HepG2 (cell line): ENCODE measurements around the gene TNFRSF25. TPM values are rescaled to one million over a fixed set of nuclear protein-coding genes. Genes with fewer than 3 reads are reported as not detected.

Experiments
- ATAD3A ChIP-seq: sonication (generic); formaldehyde crosslinking; IDR thresholded peaks from 2 replicates; pipeline ENCODE4 v1.4.0; 2020; ENCODE audit warnings: missing genetic modification reagents
- DRAP1 ChIP-seq: IDR thresholded peaks from 2 replicates; pipeline ENCODE4 v1.6.1; 2016; ENCODE audit warnings: missing genetic modification reagents, missing compliant biosample characterization
- E2F2 ChIP-seq: sonication (generic); formaldehyde crosslinking; IDR thresholded peaks from 2 replicates; pipeline ENCODE4 v1.4.0; 2020; ENCODE audit warnings: missing genetic modification reagents, borderline replicate concordance
- ERF ChIP-seq: IDR thresholded peaks from 2 replicates; pipeline ENCODE4 v1.6.1; 2018; ENCODE audit warnings: missing biosample characterization, missing genetic modification reagents
- ESRRA ChIP-seq: sonication (generic); formaldehyde crosslinking; IDR thresholded peaks from 2 replicates; pipeline ENCODE4 v1.5.1; 2020; ENCODE audit warnings: mild to moderate bottlenecking, low read depth, missing genetic modification reagents
- FOXA3 ChIP-seq: IDR thresholded peaks from 2 replicates; pipeline ENCODE4 v1.6.1; 2016; ENCODE audit warnings: missing genetic modification reagents, missing compliant biosample characterization
- GATAD2A ChIP-seq: IDR thresholded peaks from 2 replicates; pipeline ENCODE4 v1.6.1; 2016
- HBP1 ChIP-seq: IDR thresholded peaks from 2 replicates; pipeline ENCODE4 v1.6.1; 2016; ENCODE audit warnings: low read depth, control low read depth
- HDAC2 ChIP-seq: sonication (generic); formaldehyde crosslinking; IDR thresholded peaks from 2 replicates; pipeline ENCODE4 v1.4.0; 2020; ENCODE audit warnings: missing genetic modification reagents
- IKZF1 ChIP-seq: fragments of 450-650 bp; IDR thresholded peaks from 2 replicates; pipeline ENCODE4 v1.7.1; 2016
- KDM2A ChIP-seq: sonication (generic); formaldehyde crosslinking; IDR thresholded peaks from 2 replicates; pipeline ENCODE4 v1.4.0; 2020; ENCODE audit warnings: low read depth, missing genetic modification reagents, borderline replicate concordance
- MXI1 ChIP-seq: IDR thresholded peaks from 3 replicates; pipeline ENCODE4 v1.6.1; 2012; ENCODE audit warnings: low read depth, low read length, inconsistent platforms, borderline replicate concordance
- NCOR1 ChIP-seq: fragments of 200-600 bp; sonication (generic); IDR thresholded peaks from 2 replicates; pipeline ENCODE4 v1.7.0; 2017; ENCODE audit warnings: antibody characterized with exemption, low read length, borderline replicate concordance
- PHF21A ChIP-seq: sonication (generic); formaldehyde crosslinking; IDR thresholded peaks from 2 replicates; pipeline ENCODE4 v1.5.0; 2020; ENCODE audit warnings: mild to moderate bottlenecking, missing genetic modification reagents
- RXRA ChIP-seq: sonication (generic); formaldehyde crosslinking; IDR thresholded peaks from 2 replicates; pipeline ENCODE4 v1.5.1; 2020; ENCODE audit warnings: missing genetic modification reagents
- SAFB2 ChIP-seq: sonication (generic); formaldehyde crosslinking; IDR thresholded peaks from 2 replicates; pipeline ENCODE4 v1.5.1; 2020; ENCODE audit warnings: missing genetic modification reagents, low read depth, mild to moderate bottlenecking, borderline replicate concordance
- SOX5 ChIP-seq: IDR thresholded peaks from 2 replicates; pipeline ENCODE4 v1.6.1; 2016; ENCODE audit warnings: borderline replicate concordance
- SP4 ChIP-seq: sonication (generic); formaldehyde crosslinking; IDR thresholded peaks from 2 replicates; pipeline ENCODE4 v1.8.1; 2023; ENCODE audit warnings: mild to moderate bottlenecking, missing genetic modification reagents
- UBTF ChIP-seq: sonication (generic); formaldehyde crosslinking; IDR thresholded peaks from 2 replicates; pipeline ENCODE4 v1.4.0; 2020; ENCODE audit warnings: mild to moderate bottlenecking, missing genetic modification reagents
- ZFY ChIP-seq: sonication (generic); formaldehyde crosslinking; IDR thresholded peaks from 2 replicates; pipeline ENCODE4 v1.4.0; 2020; ENCODE audit warnings: missing genetic modification reagents
- ZNF543 ChIP-seq: sonication (generic); formaldehyde crosslinking; IDR thresholded peaks from 2 replicates; pipeline ENCODE4 v1.4.0; 2020; ENCODE audit warnings: mild to moderate bottlenecking, missing genetic modification reagents
- ZNF639 ChIP-seq: conservative IDR thresholded peaks from 2 replicates; pipeline ENCODE4 v1.6.1; 2018; ENCODE audit warnings: missing genetic modification reagents
- ZNF746 ChIP-seq: sonication (generic); formaldehyde crosslinking; IDR thresholded peaks from 2 replicates; pipeline ENCODE4 v1.8.0; 2022; ENCODE audit warnings: mild to moderate bottlenecking, missing genetic modification reagents
- ZNF792 ChIP-seq: IDR thresholded peaks from 2 replicates; pipeline ENCODE4 v1.6.1; 2016
- polyA plus RNA-seq, 8 experiments: library from polyadenylated mRNA; depleted of rRNA in 3 of 8; stranded (reverse) in 7 of 8; unstranded in 1 of 8; fragments of >200 nt; fragmentation: Illumina TruSeq in 4 of 8; extraction: Trizol in 4 of 8; gene quantifications; 2 replicates each; pipeline versions ENCODE4 v1.2.1 to v1.2.3, GENCODE V29; 2011 to 2016; ENCODE audit warnings: low read depth in 4 of 8, missing spikeins in 1 of 8, mixed read lengths in 1 of 8; ENCODE audit not compliant: insufficient read depth in 1 of 8
- total RNA-seq, 5 experiments: library from RNA; depleted of rRNA; stranded (reverse); fragments of >200 nt; fragmentation: Illumina TruSeq; extraction: Trizol; gene quantifications; 2 replicates each; pipeline ENCODE4 v1.2.3, GENCODE V29; 2016; ENCODE audit warnings: low read depth in 1 of 5

TNFRSF25 gene
- total and polyA plus RNA-seq, 2 of the 13 experiments (the other 11 are each of a cell fraction or from before 2014, with no cell fraction given), result 1.4 to 1.5 TPM

- 0 out of 2 replicates have a peak, but pooled peaks have one; percentile 45 for TF ChIP-seq ZNF639 (CRISPR knock-in tag)
- peak; percentile 80; the same call in 1 of the 2 replicates for TF ChIP-seq HDAC2 (CRISPR knock-in tag)
- TF ChIP-seq RXRA (CRISPR knock-in tag), result peak; percentile 90
- peak; percentile 87 for TF ChIP-seq ZNF746 (CRISPR knock-in tag)
- no peak for TF ChIP-seq ATAD3A (CRISPR knock-in tag)
- no peak for TF ChIP-seq IKZF1
- peak; percentile 42; the same call in 1 of the 2 replicates for TF ChIP-seq UBTF (CRISPR knock-in tag)
- TF ChIP-seq ZNF543 (CRISPR knock-in tag), result 0 out of 2 replicates have a peak, but pooled peaks have one; percentile 35
- TF ChIP-seq SOX5 (CRISPR knock-in tag), result peak; percentile 61; the same call in 1 of the 2 replicates
- TF ChIP-seq SP4 (CRISPR knock-in tag), result peak; percentile 66; the same call in 1 of the 2 replicates
- peak; percentile 31; the same call in 1 of the 2 replicates for TF ChIP-seq ZFY (CRISPR knock-in tag)
- TF ChIP-seq ERF, result peak; percentile 78
- TF ChIP-seq SAFB2, result no peak
- peak; percentile 67; the same call in 1 of the 2 replicates for TF ChIP-seq ESRRA (CRISPR knock-in tag)
- TF ChIP-seq KDM2A (CRISPR knock-in tag), result peak; percentile 44; the same call in 1 of the 2 replicates
- peak; percentile 55; the same call in 1 of the 2 replicates for TF ChIP-seq ZNF792
- TF ChIP-seq DRAP1, result peak; percentile 87
- TF ChIP-seq FOXA3 (CRISPR knock-in tag), result peak; percentile 40
- peak; percentile 83 for TF ChIP-seq NCOR1
- peak; percentile 77 for TF ChIP-seq GATAD2A (CRISPR knock-in tag)
- TF ChIP-seq MXI1, result peak; percentile 61; the same call in 1 of the 3 replicates
- no peak for TF ChIP-seq HBP1 (CRISPR knock-in tag)
- TF ChIP-seq E2F2 (CRISPR knock-in tag), result no peak
- TF ChIP-seq PHF21A (CRISPR knock-in tag), result peak; percentile 96
Observed at GRCh38 chr1:6450943-6451373, 15.0 kb downstream of the TNFRSF25 start (continued).
